ENCODE measurements around the gene LCNL1. TPM values are rescaled to one million over a fixed set of nuclear protein-coding genes. Genes with fewer than 3 reads are reported as not detected.

LCNL1 gene
- total and polyA plus RNA-seq, 8 donors: 0.38 to 2.7 (median 1.2) TPM

GRCh38 chr9:136977223-136977622, 5.6 kb upstream of the LCNL1 start, which contains the start of gene PTGDS:
Gene PTGDS (plus strand): TSS chr9:136977504. CDS start chr9:136977579, 75 bp downstream.
- Histone ChIP-seq H3K4me1 (peaks cover 17 to 45% of the 10 kb centered on the region in 2 donors), H3K36me3 (no peaks in the 10 kb centered on the region), H3K4me3 (peak within 1 kb of the TSS; percentile 31 to 40), H3K9me3 (no peaks in the 10 kb centered on the region), H3K27me3 (peaks cover 0 to 30% of the 10 kb centered on the region in 2 donors), H3K27ac (peak within 1 kb of the TSS; percentile 65 to 66)
- no peak for TF ChIP-seq CTCF (IDR thresholded peaks at IDR 0.05)
- intact Hi-C loops (cut with DNase I): no loop called here
- peak in 3 of 4 donors; percentile 58 to 82 (median 60) for DNase-seq
- peak; percentile 23 for ATAC-seq

DNA sequence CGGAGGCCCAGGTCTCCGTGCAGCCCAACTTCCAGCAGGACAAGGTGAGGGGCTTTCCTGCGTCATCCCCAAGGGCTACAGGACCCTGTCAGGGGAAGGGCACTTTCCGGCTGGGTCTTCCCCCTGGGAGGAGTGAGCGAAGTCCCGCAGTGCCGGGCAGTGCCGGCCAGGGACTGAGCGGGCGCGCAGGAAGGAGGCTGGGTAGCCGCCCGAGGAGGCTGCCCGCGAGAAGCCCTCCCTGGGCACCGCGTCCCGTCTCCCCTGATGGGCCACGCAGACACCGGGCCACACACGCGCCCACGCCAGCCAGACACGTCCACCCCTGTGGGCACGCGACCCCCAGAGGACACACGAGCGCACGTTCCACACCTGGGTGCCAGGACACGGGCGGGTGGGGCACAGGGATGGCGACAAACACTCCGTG, 5.1 kb upstream of the LCNL1 start:
- Histone ChIP-seq H3K9me3 (no peaks in the 10 kb centered on the region), H3K4me1 (peaks cover 17 to 50% of the 10 kb centered on the region in 2 donors), H3K4me3 (peak overlapping the region; percentile 31 to 40), H3K36me3 (no peaks in the 10 kb centered on the region), H3K27ac (peak overlapping the region; percentile 65 to 66), H3K27me3 (peaks cover 0 to 34% of the 10 kb centered on the region in 2 donors)
- intact Hi-C loops (cut with DNase I): no loop called here
- DNase-seq (no peak), ATAC-seq (no peak)
- TF ChIP-seq CTCF (IDR thresholded peaks at IDR 0.05): no peak

- ATAC-seq (peak; percentile 60), DNase-seq (peak in 3 of 4 donors; percentile 50 to 78 (median 68))
- Histone ChIP-seq H3K9me3 (no peaks in the 10 kb centered on the region), H3K27me3 (peaks cover 0 to 39% of the 10 kb centered on the region in 2 donors), H3K27ac (peak overlapping the region; percentile 65 to 66), H3K36me3 (no peaks in the 10 kb centered on the region), H3K4me3 (peak overlapping the region; percentile 31 to 40), H3K4me1 (peaks cover 17 to 50% of the 10 kb centered on the region in 2 donors)
- intact Hi-C loops (cut with DNase I): no loop called here
- no peak for TF ChIP-seq CTCF (IDR thresholded peaks at IDR 0.05)
Measured at GRCh38 chr9:136978073-136978864, 4.5 kb upstream of the LCNL1 start.

- peaks cover 0 to 46% of the 10 kb centered on the region in 2 donors for H3K27me3 ChIP-seq
- H3K4me3 ChIP-seq: no peak overlapping the region
- H3K27ac ChIP-seq: peak overlapping the region in 1 of 2 donors; percentile 78
- no peaks in the 10 kb centered on the region for H3K9me3 ChIP-seq
- ATAC-seq: no peak
- intact Hi-C loops (cut with DNase I): no loop called here
- no peak for TF ChIP-seq CTCF (IDR thresholded peaks at IDR 0.05)
- DNase-seq: no peak
- H3K4me1 ChIP-seq: peaks cover 17 to 45% of the 10 kb centered on the region in 2 donors
- H3K36me3 ChIP-seq: no peaks in the 10 kb centered on the region
Measured at GRCh38 chr9:136978865-136979544, 3.8 kb upstream of the LCNL1 start.
